ENCODE data around the gene EFNB3. TPM values are rescaled to one million over a fixed set of nuclear protein-coding genes. Genes with fewer than 3 reads are reported as not detected.

EFNB3 gene
- total RNA-seq, 1 experiment from 2014 or later = 5.1 TPM

DNA sequence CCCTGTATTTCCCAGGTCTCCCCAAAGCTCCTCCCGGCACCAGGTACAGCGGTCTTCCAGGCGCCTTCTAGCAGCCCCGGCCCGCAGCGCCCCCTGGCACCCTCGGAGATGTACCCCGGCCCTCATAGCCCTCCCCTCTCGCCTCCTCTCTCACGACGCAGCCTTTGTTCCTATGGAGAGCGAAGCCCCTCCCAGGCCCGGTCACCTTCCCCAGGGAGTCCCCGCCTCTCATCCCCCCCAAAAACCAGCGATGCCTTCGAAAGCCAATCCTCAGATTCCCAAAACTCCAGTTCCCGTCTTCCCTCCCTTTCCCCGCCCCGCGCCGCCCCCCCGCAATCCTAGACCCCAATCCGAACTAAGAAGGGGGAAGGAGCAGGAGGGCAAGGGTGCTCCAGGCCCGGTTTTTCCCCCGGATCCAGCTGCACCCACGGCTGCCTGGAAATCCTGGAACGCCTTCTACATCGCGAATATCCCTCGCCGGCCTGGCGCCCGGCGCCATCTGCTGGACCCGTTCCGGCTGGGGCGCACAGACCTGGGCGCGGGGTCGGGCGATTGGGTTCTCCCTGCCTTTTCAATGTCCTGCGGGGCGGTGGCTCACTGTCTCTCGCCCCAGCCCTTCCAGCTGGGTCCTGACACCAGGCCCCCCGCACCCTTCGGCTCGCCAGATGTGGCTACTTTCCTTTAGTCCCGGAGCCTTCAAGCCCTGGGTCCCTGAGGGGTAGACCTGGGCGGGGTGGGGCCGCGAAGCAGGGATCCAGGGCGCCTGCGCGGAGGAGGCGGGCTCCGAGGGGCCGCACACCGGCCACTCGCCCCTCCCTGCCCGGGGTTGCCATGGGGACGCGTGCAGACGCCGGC is 12.1 kb downstream of the EFNB3 start, which contains the start of gene DNAH2:
Gene DNAH2, plus strand, starts transcription at position 844 of the 855 bp plus-strand sequence. CDS start 1,991 bp downstream, outside the sequence.
- no peaks in the 10 kb centered on the region for H3K4me1 ChIP-seq
- no TSS peak for BruUV-seq (replicated peaks)
- peak; percentile 84 for DNase-seq
- H3K27me3 Mint-ChIP-seq (ENCODE audit: insufficient read depth, unreplicated experiment) = peaks cover 11% of the 10 kb centered on the region
- H3K27ac Mint-ChIP-seq (ENCODE audit: unreplicated experiment) = peak within 1 kb of the TSS; percentile 17
- no peaks in the 10 kb centered on the region for H3K4me1 Mint-ChIP-seq (ENCODE audit: low read depth, unreplicated experiment)
- H3K9me3 ChIP-seq = no peaks in the 10 kb centered on the region
- H3K4me3 ChIP-seq (ENCODE audit: low read depth, low read length) = peak within 1 kb of the TSS; percentile 55
- no peaks in the 10 kb centered on the region for H3K9me3 Mint-ChIP-seq (ENCODE audit: unreplicated experiment)
- H3K36me3 ChIP-seq (ENCODE audit: control insufficient read depth, insufficient read depth, low read length) = no peaks in the 10 kb centered on the region
- CTCF ChIA-PET = interaction anchor here (0.6 to 3.0 kb wide), 8 partner anchors 11 to 313 kb away, joined by 4 to 24 read pairs (median 8); partner anchors contain the start of genes EFNB3, SAT2, TMEM256 and WRAP53
- intact Hi-C loops (cut with micrococcal nuclease; ENCODE audit: unreplicated experiment) = no loop called here
- H3K4me3 Mint-ChIP-seq (ENCODE audit: unreplicated experiment) = peak within 1 kb of the TSS; percentile 85
- H3K36me3 Mint-ChIP-seq (ENCODE audit: insufficient read depth, unreplicated experiment) = no peaks in the 10 kb centered on the region
- TF ChIP-seq CTCF (IDR thresholded peaks at IDR 0.05; ENCODE audit: insufficient read depth in 1 of 2, low read depth in 1 of 2, low read length in 1 of 2, severe bottlenecking in 1 of 2, unreplicated experiment in 1 of 2) = peak in 1 of 2 experiments; percentile 57
- POLR2A ChIA-PET = no interaction called here
- no peaks in the 10 kb centered on the region for H3K27me3 ChIP-seq (replicated peaks; ENCODE audit: control insufficient read depth, insufficient read depth, low read length)

DNA sequence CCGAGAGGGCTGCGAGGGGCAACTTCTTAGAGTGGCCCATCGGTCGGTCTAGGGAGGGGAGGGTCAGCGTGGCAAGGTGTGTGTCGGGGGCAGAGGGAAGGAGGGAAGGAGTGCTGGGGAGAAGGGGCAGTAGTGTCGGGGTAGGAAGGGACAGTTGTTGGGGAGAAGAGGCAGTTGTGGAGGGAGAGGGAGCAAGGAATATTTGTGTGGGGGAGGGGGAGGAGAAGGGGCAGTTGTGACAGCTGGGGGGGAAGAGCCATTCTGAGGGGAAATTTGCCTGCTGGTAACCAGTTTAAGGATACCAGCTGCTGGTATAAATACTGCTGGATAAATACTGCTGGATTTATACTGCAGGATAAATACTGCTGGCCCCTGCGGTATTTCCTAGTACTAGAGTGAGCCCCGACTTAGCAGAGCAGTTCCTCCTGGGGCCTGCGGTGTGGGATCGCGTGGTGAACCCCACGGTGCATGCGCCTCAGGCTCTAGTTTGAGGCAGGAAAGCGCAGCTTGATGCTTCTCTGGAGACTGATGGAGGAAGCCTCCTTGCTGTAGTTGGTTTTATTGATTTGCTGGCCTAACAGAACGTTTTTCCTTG is 12.9 kb downstream of the EFNB3 start:
- POLR2A ChIA-PET = no interaction called here
- no peaks in the 10 kb centered on the region for H3K36me3 Mint-ChIP-seq (ENCODE audit: insufficient read depth, unreplicated experiment)
- peaks cover 11% of the 10 kb centered on the region for H3K27me3 Mint-ChIP-seq (ENCODE audit: insufficient read depth, unreplicated experiment)

More for the DNA sequence above, 12.9 kb downstream of the EFNB3 start:
- CTCF ChIA-PET = interaction anchor here (1.4 to 3.0 kb wide), 3 partner anchors 12 to 314 kb away, joined by 7 to 24 read pairs (median 11); partner anchors contain the start of genes EFNB3 and TMEM256
- H3K9me3 ChIP-seq = no peaks in the 10 kb centered on the region
- TF ChIP-seq CTCF (IDR thresholded peaks at IDR 0.05; ENCODE audit: insufficient read depth in 1 of 2, low read depth in 1 of 2, low read length in 1 of 2, severe bottlenecking in 1 of 2, unreplicated experiment in 1 of 2) = no peak
- no TSS peak for BruUV-seq (replicated peaks)
- Mint-ChIP-seq H3K9me3 (ENCODE audit: unreplicated experiment) (no peaks in the 10 kb centered on the region), H3K4me1 (ENCODE audit: low read depth, unreplicated experiment) (no peaks in the 10 kb centered on the region), H3K4me3 (ENCODE audit: unreplicated experiment) (peak overlapping the region; percentile 85), H3K27ac (ENCODE audit: unreplicated experiment) (no peak overlapping the region)
- H3K4me1 ChIP-seq = no peaks in the 10 kb centered on the region
- DNase-seq = no peak
- H3K4me3 ChIP-seq (ENCODE audit: low read depth, low read length) = peak overlapping the region; percentile 55
- H3K36me3 ChIP-seq (ENCODE audit: control insufficient read depth, insufficient read depth, low read length) = no peaks in the 10 kb centered on the region
- no peaks in the 10 kb centered on the region for H3K27me3 ChIP-seq (replicated peaks; ENCODE audit: control insufficient read depth, insufficient read depth, low read length)
- intact Hi-C loops (cut with micrococcal nuclease; ENCODE audit: unreplicated experiment) = no loop called here
